GM18870 (cell line): Measurements from ENCODE around the gene EEF2K.
"Not testable (repeated sequence)": the region's sequence is repeated elsewhere in the genome, so short reads cannot be mapped to it uniquely, and the experiment has no call there.

Source experiments
- ATAC-seq: cut with Tn5 transposase; IDR thresholded peaks from one replicate; pipeline ENCODE4 v1.9.1; 2021; ENCODE audit warnings: moderate library complexity; ENCODE audit not compliant: unreplicated experiment

EEF2K gene

DNA sequence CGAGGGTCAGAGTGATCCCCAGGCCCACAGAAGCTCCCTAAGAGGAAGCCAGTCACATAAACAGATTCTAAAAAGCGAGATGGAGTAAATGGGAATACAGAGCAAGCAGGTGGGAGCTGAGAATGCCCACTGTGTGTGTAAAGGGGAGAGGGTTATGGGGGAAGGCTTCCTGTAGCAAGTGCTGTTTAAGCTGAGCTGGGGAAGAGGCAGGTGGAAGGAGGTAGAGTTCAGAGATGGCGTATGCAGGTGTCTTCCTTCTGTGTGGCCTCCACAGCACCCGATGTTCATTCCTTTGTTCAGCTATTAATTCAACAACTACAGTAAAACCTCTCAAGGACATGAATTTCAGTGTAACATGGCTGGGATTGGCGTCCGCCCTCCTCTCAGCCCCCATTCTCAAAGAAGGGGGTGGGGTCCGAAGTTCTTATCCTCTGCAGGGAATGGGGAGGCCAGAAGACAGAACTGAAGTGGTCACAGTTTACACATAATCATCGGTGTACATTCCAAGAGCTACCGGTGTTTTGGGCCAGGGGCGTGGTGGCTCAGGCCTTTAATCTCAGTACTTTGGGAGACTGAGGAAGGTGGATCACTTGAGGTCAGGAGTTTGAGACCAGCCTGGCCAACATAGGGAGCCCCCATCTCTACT, 1.8 kb downstream of the EEF2K start:
- no peak for ATAC-seq

DNA sequence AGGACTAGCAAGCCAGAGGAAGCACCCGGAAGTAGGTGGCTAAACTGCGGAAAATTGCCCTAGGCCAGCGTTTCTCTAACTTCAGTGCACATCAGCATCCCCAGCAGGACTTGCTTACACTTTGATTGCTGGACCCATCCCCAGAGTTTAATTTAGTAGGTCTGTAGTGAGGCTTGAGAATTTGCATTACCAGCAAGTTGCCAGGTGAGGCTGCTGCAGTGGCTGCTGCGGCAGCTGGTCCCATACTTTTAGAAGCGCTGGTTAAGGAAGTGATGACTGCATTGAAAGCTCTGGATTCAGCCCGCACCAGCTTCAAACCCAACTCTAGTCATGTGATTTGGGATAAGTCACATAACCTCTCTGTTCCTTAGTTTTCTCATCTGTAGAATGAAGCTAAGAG, 4.2 kb downstream of the EEF2K start:
- ATAC-seq, result no peak

GRCh38 chr16:22210854-22211253, 4.8 kb downstream of the EEF2K start:
- no peak for ATAC-seq

DNA sequence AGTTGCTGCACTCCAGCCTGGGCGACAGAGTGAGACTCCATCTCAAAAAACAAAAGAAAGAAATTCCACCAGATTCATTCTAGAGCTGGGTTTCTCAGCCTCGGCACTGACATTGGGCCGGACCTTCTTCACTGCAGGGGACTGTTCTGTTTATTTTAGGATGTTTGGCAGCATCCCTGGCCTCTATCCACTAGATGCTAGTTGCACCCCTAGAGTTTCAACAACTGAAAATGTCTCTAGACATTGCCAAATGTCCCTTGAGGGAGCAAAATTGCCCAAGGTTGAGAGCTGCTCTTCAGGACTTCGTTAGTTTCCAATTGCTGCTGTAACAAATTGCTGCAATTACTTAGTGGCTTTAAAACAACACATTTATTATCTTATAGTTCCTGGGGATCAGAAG, 7.2 kb downstream of the EEF2K start:
- ATAC-seq, result no peak

GRCh38 chr16:22213801-22214200, 7.7 kb downstream of the EEF2K start:
- ATAC-seq, result no peak

- no peak for ATAC-seq
Observed at GRCh38 chr16:22214402-22214801, 8.3 kb downstream of the EEF2K start.

- ATAC-seq, result no peak
Observed at GRCh38 chr16:22214889-22215288, 8.8 kb downstream of the EEF2K start.

- ATAC-seq, result no peak
Observed at GRCh38 chr16:22216191-22216831, 10.2 kb downstream of the EEF2K start.

DNA sequence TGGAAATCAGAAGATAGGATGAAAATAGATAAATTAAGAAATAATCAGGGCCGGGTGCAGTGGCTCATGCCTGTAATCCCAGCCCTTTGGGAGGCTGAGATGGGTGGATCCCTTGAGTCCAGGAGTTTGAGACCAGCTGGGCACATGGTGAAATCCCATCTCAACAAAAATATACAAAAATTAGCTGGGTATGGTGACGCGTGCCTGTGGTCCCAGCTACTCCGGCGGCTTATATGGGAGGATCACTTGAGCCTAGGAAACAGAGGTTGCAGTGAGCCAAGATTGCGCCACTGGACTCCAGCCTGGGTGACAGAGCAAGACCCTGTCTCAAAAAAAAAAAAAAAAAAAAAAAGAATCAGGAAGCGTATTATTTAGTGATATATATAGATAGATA, 10.8 kb downstream of the EEF2K start:
- ATAC-seq, result not testable (repeated sequence)

GRCh38 chr16:22217890-22218730, 12.0 kb downstream of the EEF2K start:
- ATAC-seq, result peak; percentile 62

DNA sequence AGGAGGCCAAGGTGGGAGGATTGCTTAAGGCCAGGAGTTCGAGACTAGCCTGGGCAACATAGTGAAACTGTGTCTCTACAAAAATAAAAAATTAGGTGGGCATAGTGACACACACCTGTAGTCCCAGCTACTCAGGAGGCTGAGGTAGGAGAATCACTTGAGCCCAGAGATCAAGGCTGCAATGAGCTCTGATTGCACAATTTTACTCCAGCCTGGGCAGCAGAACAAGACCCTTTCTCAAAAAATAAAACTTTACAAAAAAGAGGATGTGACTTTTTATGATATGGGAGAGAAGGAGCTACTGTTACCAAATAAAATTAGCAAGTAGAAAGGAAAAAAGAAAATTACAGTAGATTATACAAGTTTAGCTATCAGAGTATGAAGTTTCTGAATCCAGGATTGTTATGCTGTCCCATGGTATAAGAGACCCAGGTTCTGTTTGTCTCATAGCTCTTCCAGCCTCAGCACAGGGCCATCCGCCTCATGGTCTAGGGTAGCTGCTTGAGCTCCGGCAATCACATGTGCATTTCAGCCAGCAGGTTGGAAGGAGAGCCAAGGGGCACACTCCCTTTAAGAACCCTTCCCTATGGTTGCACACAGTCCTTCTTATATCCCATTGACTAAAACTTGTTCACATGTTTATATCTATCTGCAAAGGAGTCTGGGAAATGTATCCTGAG, 13.5 kb downstream of the EEF2K start:
- no peak for ATAC-seq

DNA sequence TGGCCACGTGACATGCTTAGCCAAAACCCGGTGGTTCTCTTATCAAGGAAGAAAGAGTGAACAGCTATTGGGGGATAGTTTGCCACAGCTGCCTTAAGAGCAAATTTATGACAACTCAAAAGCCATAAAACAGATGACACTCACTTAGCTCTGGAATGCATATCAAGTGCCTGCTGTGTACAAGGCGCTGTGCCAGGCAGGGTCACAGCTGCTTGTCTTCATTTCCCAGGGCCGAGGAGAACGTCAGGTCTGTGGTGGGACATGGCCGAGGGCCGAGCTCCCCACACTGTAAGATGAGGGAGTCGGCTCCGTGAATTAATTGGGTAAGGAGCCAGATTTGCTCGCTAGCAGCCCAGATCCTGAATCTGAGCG, 14.0 kb downstream of the EEF2K start:
- no peak for ATAC-seq

DNA sequence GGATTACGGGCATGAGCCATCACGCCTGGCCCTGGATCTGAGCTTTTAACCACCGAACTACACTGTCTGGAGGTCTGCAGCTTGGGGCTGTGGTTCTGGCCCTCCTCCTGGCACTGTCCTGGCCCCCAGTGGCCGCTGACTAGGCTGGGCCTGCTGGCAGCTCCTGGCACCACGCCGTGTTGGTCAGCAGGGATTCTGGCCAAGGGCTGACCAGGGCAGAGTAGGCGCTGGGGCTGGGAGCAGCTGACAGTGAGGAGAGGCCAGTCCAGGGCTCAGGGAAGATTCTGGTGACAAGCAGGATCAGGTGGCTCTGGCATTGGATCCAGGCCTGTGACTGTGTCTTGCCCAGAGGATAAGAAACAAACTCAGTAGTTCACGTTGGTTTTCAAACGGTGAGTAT, 14.6 kb downstream of the EEF2K start:
- no peak for ATAC-seq

DNA sequence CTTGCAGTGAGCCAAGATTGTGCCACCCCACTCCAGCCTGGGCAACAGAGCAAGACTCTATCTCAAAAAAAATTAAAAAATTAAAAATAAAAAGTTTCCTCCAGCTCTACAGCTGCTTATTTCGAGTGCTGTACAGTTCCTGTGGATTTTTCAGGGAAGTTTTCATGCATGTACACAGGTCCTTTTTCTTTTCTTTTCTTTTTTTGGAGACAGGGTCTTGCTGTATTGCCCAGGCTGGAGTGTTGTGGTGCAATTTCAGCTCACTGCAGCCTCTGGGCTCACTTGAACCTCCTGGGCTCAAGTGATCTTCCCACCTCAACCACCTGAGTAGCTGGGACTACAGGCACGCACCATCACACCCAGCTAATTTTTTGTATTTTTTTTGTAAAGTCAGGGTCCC, 15.9 kb downstream of the EEF2K start:
- ATAC-seq, result no peak

- ATAC-seq, result no peak
Observed at GRCh38 chr16:22222998-22223397, 16.9 kb downstream of the EEF2K start.

- ATAC-seq, result no peak
Observed at GRCh38 chr16:22225060-22225459, 19.0 kb downstream of the EEF2K start.

DNA sequence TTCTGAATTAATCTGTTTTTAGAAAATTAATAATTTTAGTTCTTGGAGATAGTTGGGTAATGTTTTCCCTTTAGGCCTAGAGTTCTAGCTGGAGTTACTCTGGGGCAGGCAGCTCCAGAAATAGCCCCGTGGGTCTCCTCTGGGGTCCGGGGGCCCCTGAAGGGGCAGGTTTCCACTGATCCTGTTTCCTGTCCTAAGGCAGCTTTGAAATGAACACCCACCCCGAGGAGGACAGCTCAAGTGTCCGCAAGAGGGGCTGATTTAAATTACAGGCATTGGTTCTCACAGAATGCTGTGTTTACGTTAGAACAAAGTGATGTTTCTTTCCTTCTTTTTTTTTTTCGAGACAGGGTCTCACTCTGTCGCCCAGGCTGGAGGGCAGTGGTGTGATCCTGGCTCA, 23.8 kb downstream of the EEF2K start:
- ATAC-seq, result no peak

GRCh38 chr16:22232277-22233036, 26.4 kb downstream of the EEF2K start:
- ATAC-seq, result no peak

DNA sequence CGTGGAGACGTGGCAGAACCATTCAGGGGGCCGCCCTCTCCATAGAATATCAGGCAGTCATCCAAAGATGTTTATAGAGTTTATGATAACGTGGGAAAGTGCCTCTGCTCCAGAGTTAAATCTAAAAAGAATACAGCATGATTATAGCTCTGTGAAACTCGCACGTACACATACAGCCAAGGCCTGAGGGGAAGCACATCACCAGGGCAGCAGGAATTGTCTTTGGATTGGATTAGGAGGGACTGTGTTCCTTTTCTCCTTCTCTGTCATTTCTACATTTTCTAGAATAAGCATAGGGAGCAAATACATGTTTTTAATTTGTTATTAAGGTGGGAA, 26.9 kb downstream of the EEF2K start:
- ATAC-seq, result no peak

DNA sequence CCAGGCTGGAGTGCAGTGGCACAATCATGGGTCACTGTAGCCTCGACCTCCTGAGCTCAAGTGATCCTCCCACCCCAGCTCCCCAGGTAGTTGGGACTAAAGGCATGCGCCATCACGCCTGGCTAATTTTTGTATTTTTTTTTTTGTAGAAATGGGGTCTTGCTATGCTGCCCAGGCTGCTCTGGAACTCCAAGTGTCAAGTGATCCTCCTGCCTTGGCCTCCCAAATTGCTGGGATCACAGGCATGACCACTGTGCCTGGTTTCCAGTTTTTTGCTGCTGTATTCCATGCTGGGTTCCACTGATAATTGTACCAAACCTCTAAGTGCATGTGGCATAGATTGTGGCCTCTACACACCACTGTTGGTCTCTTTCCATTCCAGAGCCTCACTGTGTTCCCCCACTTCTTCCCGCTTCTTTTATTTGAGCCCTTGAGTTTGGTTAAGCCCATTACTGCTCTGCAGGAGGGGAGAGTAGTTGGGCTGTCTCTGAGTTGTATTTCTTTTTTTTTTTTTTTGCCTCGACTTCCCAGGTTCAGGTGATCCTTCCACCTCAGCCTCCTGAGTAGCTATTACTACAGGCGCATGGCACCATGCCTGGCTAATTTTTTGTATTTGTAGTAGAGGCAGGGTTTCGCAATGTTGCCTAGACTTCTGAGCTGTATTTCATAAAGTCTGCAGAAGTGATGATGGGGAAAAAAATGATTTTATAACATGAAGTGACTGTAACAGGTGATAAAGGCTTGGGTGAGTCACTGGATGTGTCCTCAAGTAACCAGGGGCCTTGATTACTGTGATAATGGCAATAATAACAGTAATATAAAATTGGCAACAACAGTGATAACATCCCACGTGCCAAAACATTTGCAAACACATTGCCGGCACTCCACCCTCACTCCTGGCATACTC, 30.0 kb downstream of the EEF2K start:
- no peak for ATAC-seq
